ENCODE data around the gene FBN2.
"Not testable (repeated sequence)": the region's sequence is repeated elsewhere in the genome, so short reads cannot be mapped to it uniquely, and the experiment has no call there.

FBN2 gene

GRCh38 chr5:128534726-128535125 lies 3.3 kb downstream of the FBN2 start:
- DNase-seq (ENCODE audit: low read depth), result no peak

GRCh38 chr5:128532776-128533175 lies 5.3 kb downstream of the FBN2 start:
- no peak for DNase-seq (ENCODE audit: low read depth)

- no peak for DNase-seq (ENCODE audit: low read depth)
These were observed 5.9 kb downstream of the FBN2 start for GRCh38 chr5:128532127-128532526.

GRCh38 chr5:128528637-128529255 lies 9.3 kb downstream of the FBN2 start:
- no peak for DNase-seq (ENCODE audit: low read depth)

- DNase-seq (ENCODE audit: low read depth), result no peak
These were observed 9.9 kb downstream of the FBN2 start for GRCh38 chr5:128528126-128528525.

- no peak for DNase-seq (ENCODE audit: low read depth)
These were observed 11.0 kb downstream of the FBN2 start for GRCh38 chr5:128527077-128527476.

- DNase-seq (ENCODE audit: low read depth), result no peak
These were observed 15.7 kb downstream of the FBN2 start for GRCh38 chr5:128522336-128522735.

- no peak for DNase-seq (ENCODE audit: low read depth)
These were observed 18.2 kb downstream of the FBN2 start for GRCh38 chr5:128519827-128520226.

- no peak for DNase-seq (ENCODE audit: low read depth)
These were observed 21.1 kb downstream of the FBN2 start for GRCh38 chr5:128516978-128517377.

- DNase-seq (ENCODE audit: low read depth), result no peak
These were observed 24.2 kb downstream of the FBN2 start for GRCh38 chr5:128513806-128514205.

GRCh38 chr5:128512894-128513293 lies 25.2 kb downstream of the FBN2 start:
- no peak for DNase-seq (ENCODE audit: low read depth)

- no peak for DNase-seq (ENCODE audit: low read depth)
These were observed 31.4 kb downstream of the FBN2 start for GRCh38 chr5:128506643-128507042.

GRCh38 chr5:128503727-128504126 lies 34.3 kb downstream of the FBN2 start:
- not testable (repeated sequence) for DNase-seq (ENCODE audit: low read depth)

- peak; percentile 14 for DNase-seq (ENCODE audit: low read depth)
These were observed 39.1 kb downstream of the FBN2 start for GRCh38 chr5:128498844-128499455.

- no peak for DNase-seq (ENCODE audit: low read depth)
These were observed 43.5 kb downstream of the FBN2 start for GRCh38 chr5:128494516-128494915.

GRCh38 chr5:128493657-128494329 lies 44.3 kb downstream of the FBN2 start:
- DNase-seq (ENCODE audit: low read depth), result no peak

- no peak for DNase-seq (ENCODE audit: low read depth)
These were observed 46.8 kb downstream of the FBN2 start for GRCh38 chr5:128491291-128491690.

GRCh38 chr5:128490761-128491160 lies 47.3 kb downstream of the FBN2 start:
- no peak for DNase-seq (ENCODE audit: low read depth)

- no peak for DNase-seq (ENCODE audit: low read depth)
These were observed 51.0 kb downstream of the FBN2 start for GRCh38 chr5:128487041-128487440.

GRCh38 chr5:128483738-128484137 lies 54.3 kb downstream of the FBN2 start:
- no peak for DNase-seq (ENCODE audit: low read depth)

GRCh38 chr5:128480906-128481633 lies 57.0 kb downstream of the FBN2 start:
- no peak for DNase-seq (ENCODE audit: low read depth)

GRCh38 chr5:128480158-128480557 lies 57.9 kb downstream of the FBN2 start:
- DNase-seq (ENCODE audit: low read depth), result no peak
